GM12864 (cell line): ENCODE results near the gene ATP6V1C2.

ENCODE experiments used
- DNase-seq: peaks from one replicate; pipeline ENCODE4 v3.0.0-alpha.2; 2011; ENCODE audit warnings: low read depth
- H3K4me3 ChIP-seq: 2 replicates; pipeline ENCODE4 v1.5.1; 2011; ENCODE audit warnings: mild to moderate bottlenecking, low read depth, low read length, control low read depth
- TF ChIP-seq, protein P1 (sequence below): IDR thresholded peaks from 2 replicates; pipeline ENCODE4 v1.5.1; 2011; ENCODE audit warnings: low read depth, mild to moderate bottlenecking, moderate library complexity, low read length, control low read depth, inconsistent platforms; ENCODE audit errors: missing control alignments

Gene ATP6V1C2

GRCh38 chr2:10732924-10733565 lies 11.6 kb downstream of the ATP6V1C2 start:
- TF ChIP-seq, protein P1, sequence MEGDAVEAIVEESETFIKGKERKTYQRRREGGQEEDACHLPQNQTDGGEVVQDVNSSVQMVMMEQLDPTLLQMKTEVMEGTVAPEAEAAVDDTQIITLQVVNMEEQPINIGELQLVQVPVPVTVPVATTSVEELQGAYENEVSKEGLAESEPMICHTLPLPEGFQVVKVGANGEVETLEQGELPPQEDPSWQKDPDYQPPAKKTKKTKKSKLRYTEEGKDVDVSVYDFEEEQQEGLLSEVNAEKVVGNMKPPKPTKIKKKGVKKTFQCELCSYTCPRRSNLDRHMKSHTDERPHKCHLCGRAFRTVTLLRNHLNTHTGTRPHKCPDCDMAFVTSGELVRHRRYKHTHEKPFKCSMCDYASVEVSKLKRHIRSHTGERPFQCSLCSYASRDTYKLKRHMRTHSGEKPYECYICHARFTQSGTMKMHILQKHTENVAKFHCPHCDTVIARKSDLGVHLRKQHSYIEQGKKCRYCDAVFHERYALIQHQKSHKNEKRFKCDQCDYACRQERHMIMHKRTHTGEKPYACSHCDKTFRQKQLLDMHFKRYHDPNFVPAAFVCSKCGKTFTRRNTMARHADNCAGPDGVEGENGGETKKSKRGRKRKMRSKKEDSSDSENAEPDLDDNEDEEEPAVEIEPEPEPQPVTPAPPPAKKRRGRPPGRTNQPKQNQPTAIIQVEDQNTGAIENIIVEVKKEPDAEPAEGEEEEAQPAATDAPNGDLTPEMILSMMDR = no peak
- no peak overlapping the region for H3K4me3 ChIP-seq
- DNase-seq = no peak

- TF ChIP-seq, protein P1 = no peak
- DNase-seq = no peak
- no peak overlapping the region for H3K4me3 ChIP-seq
Observed at GRCh38 chr2:10733566-10733925, 12.1 kb downstream of the ATP6V1C2 start.

DNA sequence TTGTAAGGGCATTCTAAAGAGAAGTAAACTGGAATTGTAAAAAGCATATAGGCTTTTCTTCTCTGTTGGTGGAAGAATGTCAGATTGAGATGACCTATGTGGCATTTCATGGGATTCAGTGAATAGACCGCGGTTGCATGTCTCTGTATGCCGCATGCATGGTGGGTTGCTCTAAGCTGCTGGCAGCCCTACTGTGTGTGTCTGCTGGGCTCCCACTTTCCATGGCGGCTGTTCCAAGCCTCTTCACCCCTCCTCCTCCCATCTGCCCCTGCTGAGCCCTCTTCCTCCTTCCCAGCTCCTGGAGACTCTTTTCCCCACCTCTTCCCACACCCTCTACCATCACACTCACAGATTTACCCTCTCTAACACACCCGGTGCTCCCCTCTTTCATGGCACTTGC lies 12.6 kb downstream of the ATP6V1C2 start:
- TF ChIP-seq, protein P1 = no peak
- DNase-seq = no peak
- no peak overlapping the region for H3K4me3 ChIP-seq

- no peak overlapping the region for H3K4me3 ChIP-seq
- no peak for DNase-seq
- TF ChIP-seq, protein P1 = no peak
Observed at GRCh38 chr2:10738192-10738591, 16.8 kb downstream of the ATP6V1C2 start.

DNA sequence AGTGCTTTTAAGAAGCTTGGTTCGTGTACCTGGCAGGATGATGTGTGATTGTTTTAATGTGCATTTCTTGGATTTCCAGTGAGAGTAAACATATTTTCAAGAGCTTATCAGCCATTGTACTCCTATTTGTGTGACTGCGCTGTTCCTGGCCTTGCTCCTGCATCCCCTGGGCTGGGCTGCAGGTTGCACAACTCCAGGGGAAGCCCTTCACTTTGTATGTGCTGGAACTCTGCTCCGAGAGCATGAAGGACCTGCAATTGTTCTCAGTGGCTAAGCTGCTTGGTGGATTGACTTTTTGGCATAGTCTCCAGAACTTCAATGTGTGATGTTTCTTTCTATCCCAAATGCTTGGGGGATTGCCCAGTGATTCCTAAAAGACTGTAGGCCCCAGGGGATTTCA lies 18.8 kb downstream of the ATP6V1C2 start:
- DNase-seq = no peak
- TF ChIP-seq, protein P1 = no peak
- no peak overlapping the region for H3K4me3 ChIP-seq

DNA sequence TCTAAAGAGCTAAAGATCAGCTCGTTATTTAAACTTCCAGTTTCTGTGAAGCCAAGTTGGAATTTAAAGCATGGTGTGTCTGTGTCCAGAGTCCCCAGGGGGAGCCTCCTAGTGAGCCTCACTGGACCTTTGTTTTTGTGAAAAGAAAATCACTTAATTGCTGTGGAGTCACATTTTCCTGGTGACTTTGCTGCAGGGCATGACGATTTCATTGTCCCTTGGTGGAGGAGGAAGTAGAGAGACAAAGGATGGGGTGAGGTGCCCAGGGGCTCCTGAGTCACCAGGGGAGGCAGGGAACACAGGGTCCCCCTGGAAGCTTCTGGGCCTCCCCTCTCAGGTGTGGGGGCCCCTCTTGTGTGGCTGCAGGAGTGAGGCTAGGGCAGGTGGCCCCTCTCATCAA lies 19.7 kb downstream of the ATP6V1C2 start:
- TF ChIP-seq, protein P1 = no peak
- no peak for DNase-seq
- no peak overlapping the region for H3K4me3 ChIP-seq

DNA sequence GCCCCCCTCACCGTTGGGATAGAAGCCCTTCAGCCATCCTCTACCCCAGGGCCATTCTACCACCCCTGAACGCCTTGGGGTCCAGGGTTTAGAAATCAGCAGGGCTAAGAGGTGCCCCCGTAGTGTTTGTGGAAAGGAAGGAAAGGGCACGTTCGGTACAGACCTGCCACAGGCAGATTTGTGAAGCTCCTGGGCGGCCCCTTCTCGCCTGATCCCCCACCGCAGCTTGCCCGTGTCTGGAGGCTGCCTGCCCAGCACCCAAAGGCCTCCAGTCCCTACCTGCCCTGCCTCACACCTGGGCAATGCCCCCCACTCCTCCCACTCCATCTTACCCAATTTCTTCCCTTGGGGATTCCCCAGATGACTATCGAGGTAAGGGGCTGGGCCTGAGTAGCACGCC lies 21.2 kb downstream of the ATP6V1C2 start:
- DNase-seq = no peak
- TF ChIP-seq, protein P1 = no peak
- H3K4me3 ChIP-seq = no peak overlapping the region
